HepG2 (cell line): ENCODE measurements around the gene ZNF582.

Experiments
- ARNTL ChIP-seq: sonication (generic); formaldehyde crosslinking; IDR thresholded peaks from 2 replicates; pipeline ENCODE4 v1.4.0; 2020; ENCODE audit warnings: mild to moderate bottlenecking, missing genetic modification reagents
- CTCF ChIP-seq: sonication (generic); formaldehyde crosslinking; IDR thresholded peaks from 2 replicates; pipeline ENCODE4 v1.5.0; 2020; ENCODE audit warnings: mild to moderate bottlenecking, missing genetic modification reagents, moderate library complexity
- KDM4B ChIP-seq: sonication (generic); formaldehyde crosslinking; IDR thresholded peaks from 2 replicates; pipeline ENCODE4 v1.4.0; 2020; ENCODE audit warnings: missing genetic modification reagents
- MZF1 ChIP-seq: sonication (generic); formaldehyde crosslinking; IDR thresholded peaks from 2 replicates; pipeline ENCODE4 v1.8.1; 2023; ENCODE audit warnings: mild to moderate bottlenecking, missing genetic modification reagents, borderline replicate concordance
- NFIC ChIP-seq: IDR thresholded peaks from 2 replicates; pipeline ENCODE4 v1.6.1; 2012; ENCODE audit warnings: mild to moderate bottlenecking, low read length, inconsistent platforms
- RORA ChIP-seq: sonication (generic); formaldehyde crosslinking; IDR thresholded peaks from 2 replicates; pipeline ENCODE4 v1.5.0; 2020; ENCODE audit warnings: mild to moderate bottlenecking, missing genetic modification reagents, moderate library complexity
- SETDB1 ChIP-seq: sonication (generic); formaldehyde crosslinking; IDR thresholded peaks from 2 replicates; pipeline ENCODE4 v1.5.1; 2020; ENCODE audit warnings: missing genetic modification reagents, mild to moderate bottlenecking, borderline replicate concordance
- TF ChIP-seq, protein P1 (sequence below): sonication (generic); formaldehyde crosslinking; IDR thresholded peaks from 2 replicates; pipeline ENCODE4 v1.8.0; 2022; ENCODE audit warnings: missing genetic modification reagents, mild to moderate bottlenecking, borderline replicate concordance
- TF ChIP-seq, protein P2 (sequence below): sonication (generic); formaldehyde crosslinking; conservative IDR thresholded peaks from 2 replicates; pipeline ENCODE4 v1.8.1; 2023; ENCODE audit warnings: missing genetic modification reagents
- TF ChIP-seq, protein P3 (sequence below): sonication (generic); formaldehyde crosslinking; IDR thresholded peaks from 2 replicates; pipeline ENCODE4 v1.4.0; 2020; ENCODE audit warnings: missing genetic modification reagents

GRCh38 chr19:56356944-56357343 lies 36.4 kb downstream of the ZNF582 start:
- TF ChIP-seq KDM4B (CRISPR knock-in tag) (no peak), SETDB1 (CRISPR knock-in tag) (no peak), ARNTL (CRISPR knock-in tag) (no peak), MZF1 (CRISPR knock-in tag) (no peak), CTCF (CRISPR knock-in tag) (no peak), RORA (CRISPR knock-in tag) (no peak), NFIC (no peak)
- TF ChIP-seq, protein P1, sequence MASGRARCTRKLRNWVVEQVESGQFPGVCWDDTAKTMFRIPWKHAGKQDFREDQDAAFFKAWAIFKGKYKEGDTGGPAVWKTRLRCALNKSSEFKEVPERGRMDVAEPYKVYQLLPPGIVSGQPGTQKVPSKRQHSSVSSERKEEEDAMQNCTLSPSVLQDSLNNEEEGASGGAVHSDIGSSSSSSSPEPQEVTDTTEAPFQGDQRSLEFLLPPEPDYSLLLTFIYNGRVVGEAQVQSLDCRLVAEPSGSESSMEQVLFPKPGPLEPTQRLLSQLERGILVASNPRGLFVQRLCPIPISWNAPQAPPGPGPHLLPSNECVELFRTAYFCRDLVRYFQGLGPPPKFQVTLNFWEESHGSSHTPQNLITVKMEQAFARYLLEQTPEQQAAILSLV (CRISPR knock-in tag): no peak
- TF ChIP-seq, protein P2, sequence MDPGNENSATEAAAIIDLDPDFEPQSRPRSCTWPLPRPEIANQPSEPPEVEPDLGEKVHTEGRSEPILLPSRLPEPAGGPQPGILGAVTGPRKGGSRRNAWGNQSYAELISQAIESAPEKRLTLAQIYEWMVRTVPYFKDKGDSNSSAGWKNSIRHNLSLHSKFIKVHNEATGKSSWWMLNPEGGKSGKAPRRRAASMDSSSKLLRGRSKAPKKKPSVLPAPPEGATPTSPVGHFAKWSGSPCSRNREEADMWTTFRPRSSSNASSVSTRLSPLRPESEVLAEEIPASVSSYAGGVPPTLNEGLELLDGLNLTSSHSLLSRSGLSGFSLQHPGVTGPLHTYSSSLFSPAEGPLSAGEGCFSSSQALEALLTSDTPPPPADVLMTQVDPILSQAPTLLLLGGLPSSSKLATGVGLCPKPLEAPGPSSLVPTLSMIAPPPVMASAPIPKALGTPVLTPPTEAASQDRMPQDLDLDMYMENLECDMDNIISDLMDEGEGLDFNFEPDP (CRISPR knock-in tag): no peak
- TF ChIP-seq, protein P3, sequence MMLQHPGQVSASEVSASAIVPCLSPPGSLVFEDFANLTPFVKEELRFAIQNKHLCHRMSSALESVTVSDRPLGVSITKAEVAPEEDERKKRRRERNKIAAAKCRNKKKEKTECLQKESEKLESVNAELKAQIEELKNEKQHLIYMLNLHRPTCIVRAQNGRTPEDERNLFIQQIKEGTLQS (CRISPR knock-in tag): no peak
